ENCODE results near the gene DLGAP4.

DLGAP4 gene

GRCh38 chr20:36481380-36482043 is 175.4 kb downstream of the DLGAP4 start:
- Histone ChIP-seq H2AFZ (ENCODE audit: low read length) (no peak overlapping the region), H3K27me3 (replicated peaks; ENCODE audit: insufficient read depth, low read length) (no peaks in the 10 kb centered on the region), H3K9me2 (replicated peaks; ENCODE audit: insufficient read depth, low read length) (no peaks in the 10 kb centered on the region), H3K4me3 (ENCODE audit: low read length) (no peak overlapping the region), H3F3A (ENCODE audit: insufficient read depth, low read length) (no peaks in the 10 kb centered on the region), H3K9me3 (replicated peaks; ENCODE audit: insufficient read depth, low read length) (no peaks in the 10 kb centered on the region), H3K27ac (ENCODE audit: low read length) (no peak overlapping the region), H3K79me2 (ENCODE audit: low read length) (no peaks in the 10 kb centered on the region), H3K36me3 (replicated peaks; ENCODE audit: insufficient read depth, low read length) (no peaks in the 10 kb centered on the region), H3K9ac (ENCODE audit: low read length) (no peak overlapping the region), H3K4me1 (ENCODE audit: low read length) (no peaks in the 10 kb centered on the region), H3K4me2 (ENCODE audit: low read depth, low read length) (no peak overlapping the region), H4K20me1 (ENCODE audit: insufficient read depth, low read length) (no peaks in the 10 kb centered on the region)
- DNase-seq = no peak
- TF ChIP-seq EZH2phosphoT487 (IDR thresholded peaks at IDR 0.05; ENCODE audit: low read length) = no peak
- TF ChIP-seq CTCF (IDR thresholded peaks at IDR 0.05; ENCODE audit: low read length) = no peak
- TF ChIP-seq EZH2 (optimal IDR thresholded peaks at IDR 0.05; ENCODE audit: low read depth, low read length) = no peak

- Histone ChIP-seq H3K4me3 (ENCODE audit: low read length) (no peak overlapping the region), H3K27ac (ENCODE audit: low read length) (no peak overlapping the region)
- TF ChIP-seq EZH2phosphoT487 (IDR thresholded peaks at IDR 0.05; ENCODE audit: low read length) = no peak
- no peak for TF ChIP-seq EZH2 (optimal IDR thresholded peaks at IDR 0.05; ENCODE audit: low read depth, low read length)
Measured at GRCh38 chr20:36482044-36482473, 175.9 kb downstream of the DLGAP4 start.

GRCh38 chr20:36483209-36483918 is 177.2 kb downstream of the DLGAP4 start:
- no peak for DNase-seq
- no peak overlapping the region for H3K4me2 ChIP-seq (ENCODE audit: low read depth, low read length)
- no peak overlapping the region for H3K4me3 ChIP-seq (ENCODE audit: low read length)
- H4K20me1 ChIP-seq (ENCODE audit: insufficient read depth, low read length) = no peaks in the 10 kb centered on the region
- H3K9ac ChIP-seq (ENCODE audit: low read length) = no peak overlapping the region
- no peaks in the 10 kb centered on the region for H3K9me2 ChIP-seq (replicated peaks; ENCODE audit: insufficient read depth, low read length)
- no peaks in the 10 kb centered on the region for H3K9me3 ChIP-seq (replicated peaks; ENCODE audit: insufficient read depth, low read length)
- no peaks in the 10 kb centered on the region for H3K27me3 ChIP-seq (replicated peaks; ENCODE audit: insufficient read depth, low read length)
- no peaks in the 10 kb centered on the region for H3K79me2 ChIP-seq (ENCODE audit: low read length)
- H3F3A ChIP-seq (ENCODE audit: insufficient read depth, low read length) = no peaks in the 10 kb centered on the region
- H3K27ac ChIP-seq (ENCODE audit: low read length) = no peak overlapping the region
- no peak overlapping the region for H2AFZ ChIP-seq (ENCODE audit: low read length)
- no peaks in the 10 kb centered on the region for H3K4me1 ChIP-seq (ENCODE audit: low read length)
- no peak for TF ChIP-seq EZH2phosphoT487 (IDR thresholded peaks at IDR 0.05; ENCODE audit: low read length)
- no peaks in the 10 kb centered on the region for H3K36me3 ChIP-seq (replicated peaks; ENCODE audit: insufficient read depth, low read length)

More at GRCh38 chr20:36482044-36482473, 175.9 kb downstream of the DLGAP4 start:
- no peaks in the 10 kb centered on the region for H4K20me1 ChIP-seq (ENCODE audit: insufficient read depth, low read length)
- no peak overlapping the region for H2AFZ ChIP-seq (ENCODE audit: low read length)
- DNase-seq = no peak
- no peaks in the 10 kb centered on the region for H3K9me2 ChIP-seq (replicated peaks; ENCODE audit: insufficient read depth, low read length)
- no peak overlapping the region for H3K4me2 ChIP-seq (ENCODE audit: low read depth, low read length)
- H3K79me2 ChIP-seq (ENCODE audit: low read length) = no peaks in the 10 kb centered on the region
- H3K36me3 ChIP-seq (replicated peaks; ENCODE audit: insufficient read depth, low read length) = no peaks in the 10 kb centered on the region
- H3K27me3 ChIP-seq (replicated peaks; ENCODE audit: insufficient read depth, low read length) = no peaks in the 10 kb centered on the region
- H3K9me3 ChIP-seq (replicated peaks; ENCODE audit: insufficient read depth, low read length) = no peaks in the 10 kb centered on the region
- H3K9ac ChIP-seq (ENCODE audit: low read length) = no peak overlapping the region
- no peaks in the 10 kb centered on the region for H3F3A ChIP-seq (ENCODE audit: insufficient read depth, low read length)
- no peaks in the 10 kb centered on the region for H3K4me1 ChIP-seq (ENCODE audit: low read length)

GRCh38 chr20:36483919-36484808 is 178.0 kb downstream of the DLGAP4 start:
- no peaks in the 10 kb centered on the region for H3K79me2 ChIP-seq (ENCODE audit: low read length)
- no peaks in the 10 kb centered on the region for H4K20me1 ChIP-seq (ENCODE audit: insufficient read depth, low read length)
- no peak for DNase-seq
- no peaks in the 10 kb centered on the region for H3K36me3 ChIP-seq (replicated peaks; ENCODE audit: insufficient read depth, low read length)
- no peaks in the 10 kb centered on the region for H3K9me2 ChIP-seq (replicated peaks; ENCODE audit: insufficient read depth, low read length)
- H3K27ac ChIP-seq (ENCODE audit: low read length) = no peak overlapping the region
- H3K4me3 ChIP-seq (ENCODE audit: low read length) = no peak overlapping the region
- no peaks in the 10 kb centered on the region for H3K4me1 ChIP-seq (ENCODE audit: low read length)
- no peak overlapping the region for H3K4me2 ChIP-seq (ENCODE audit: low read depth, low read length)
- H3K27me3 ChIP-seq (replicated peaks; ENCODE audit: insufficient read depth, low read length) = no peaks in the 10 kb centered on the region
- TF ChIP-seq EZH2 (optimal IDR thresholded peaks at IDR 0.05; ENCODE audit: low read depth, low read length) = no peak
- no peak for TF ChIP-seq EZH2phosphoT487 (IDR thresholded peaks at IDR 0.05; ENCODE audit: low read length)
- no peak for TF ChIP-seq CTCF (IDR thresholded peaks at IDR 0.05; ENCODE audit: low read length)
- no peaks in the 10 kb centered on the region for H3F3A ChIP-seq (ENCODE audit: insufficient read depth, low read length)
- H3K9me3 ChIP-seq (replicated peaks; ENCODE audit: insufficient read depth, low read length) = no peaks in the 10 kb centered on the region
- no peak overlapping the region for H2AFZ ChIP-seq (ENCODE audit: low read length)
- no peak overlapping the region for H3K9ac ChIP-seq (ENCODE audit: low read length)
